Lower leg skin (tissue), 3 donors: ENCODE results near the gene OPRM1.

Source experiments
- POLR2A ChIP-seq, 2 donors: fragments of 450-650 bp; IDR thresholded peaks; one replicate each; pipeline ENCODE4 v1.6.1; 2016 to 2017; ENCODE audit warnings: antibody characterized with exemption in 2 of 2, mild to moderate bottlenecking in 1 of 2, moderate library complexity in 1 of 2
- TF ChIP-seq, protein P1 (sequence below), 3 donors: fragments of 450-650 bp; IDR thresholded peaks; one replicate each; pipeline ENCODE4 v1.5.1; 2016; ENCODE audit warnings: antibody characterized with exemption in 3 of 3, mild to moderate bottlenecking in 3 of 3, moderate library complexity in 2 of 3

GRCh38 chr6:154292066-154292465, 253.0 kb downstream of the OPRM1 start:
- TF ChIP-seq, protein P1, sequence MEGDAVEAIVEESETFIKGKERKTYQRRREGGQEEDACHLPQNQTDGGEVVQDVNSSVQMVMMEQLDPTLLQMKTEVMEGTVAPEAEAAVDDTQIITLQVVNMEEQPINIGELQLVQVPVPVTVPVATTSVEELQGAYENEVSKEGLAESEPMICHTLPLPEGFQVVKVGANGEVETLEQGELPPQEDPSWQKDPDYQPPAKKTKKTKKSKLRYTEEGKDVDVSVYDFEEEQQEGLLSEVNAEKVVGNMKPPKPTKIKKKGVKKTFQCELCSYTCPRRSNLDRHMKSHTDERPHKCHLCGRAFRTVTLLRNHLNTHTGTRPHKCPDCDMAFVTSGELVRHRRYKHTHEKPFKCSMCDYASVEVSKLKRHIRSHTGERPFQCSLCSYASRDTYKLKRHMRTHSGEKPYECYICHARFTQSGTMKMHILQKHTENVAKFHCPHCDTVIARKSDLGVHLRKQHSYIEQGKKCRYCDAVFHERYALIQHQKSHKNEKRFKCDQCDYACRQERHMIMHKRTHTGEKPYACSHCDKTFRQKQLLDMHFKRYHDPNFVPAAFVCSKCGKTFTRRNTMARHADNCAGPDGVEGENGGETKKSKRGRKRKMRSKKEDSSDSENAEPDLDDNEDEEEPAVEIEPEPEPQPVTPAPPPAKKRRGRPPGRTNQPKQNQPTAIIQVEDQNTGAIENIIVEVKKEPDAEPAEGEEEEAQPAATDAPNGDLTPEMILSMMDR (IDR thresholded peaks at IDR 0.05) = no peak
- no peak for TF ChIP-seq POLR2A (IDR thresholded peaks at IDR 0.05)
